ENCODE measurements around the gene ARHGEF28.

GRCh38 chr5:73938938-73939320 is 312.9 kb downstream of the ARHGEF28 start:
- TF ChIP-seq TCF7 (IDR thresholded peaks at IDR 0.05; ENCODE audit: borderline replicate concordance) (no peak), CTBP1 (IDR thresholded peaks at IDR 0.05; ENCODE audit: borderline replicate concordance) (no peak), POLR2A (conservative IDR thresholded peaks at IDR 0.05) (no peak), TAF1 (IDR thresholded peaks at IDR 0.05; ENCODE audit: control insufficient read depth, extremely low read depth, insufficient read depth, low read length, severe bottlenecking) (no peak), CTCF (IDR thresholded peaks at IDR 0.05 in 2 of 3, conservative IDR thresholded peaks at IDR 0.05 in 1 of 3; ENCODE audit: insufficient read depth in 2 of 3, low read depth in 1 of 3, low read length in 3 of 3) (no peak), ZFX (CRISPR knock-in tag; IDR thresholded peaks at IDR 0.05) (no peak), SNRNP70 (optimal IDR thresholded peaks at IDR 0.05; ENCODE audit: low read depth, low read length) (no peak), ASH1L (IDR thresholded peaks at IDR 0.05; ENCODE audit: borderline replicate concordance, low read depth, partially characterized antibody) (no peak), CTCFL (IDR thresholded peaks at IDR 0.05; ENCODE audit: borderline replicate concordance, insufficient read depth, low read depth, low read length, poor library complexity, severe bottlenecking) (no peak), FOS (IDR thresholded peaks at IDR 0.05; ENCODE audit: extremely low read depth, insufficient read length) (no peak), NCOA4 (IDR thresholded peaks at IDR 0.05; ENCODE audit: partially characterized antibody) (no peak), POLR2AphosphoS5 (IDR thresholded peaks at IDR 0.05; ENCODE audit: control insufficient read depth, insufficient read depth, low read depth, low read length) (no peak), TOE1 (IDR thresholded peaks at IDR 0.05; ENCODE audit: borderline replicate concordance) (no peak), TOE1 (CRISPR knock-in tag; IDR thresholded peaks at IDR 0.05; ENCODE audit: borderline replicate concordance, low read depth) (no peak), FOXA1 (IDR thresholded peaks at IDR 0.05; ENCODE audit: borderline replicate concordance) (no peak)
